Measurements from ENCODE around the gene NTM. TPM values are rescaled to one million over a fixed set of nuclear protein-coding genes. Genes with fewer than 3 reads are reported as not detected.
A peak's percentile ranks its signal among the peaks of the same experiment; 100 is the strongest.

NTM gene
- total and polyA plus RNA-seq, 12 donors: 0.43 to 3.0 (median 1.3) TPM

GRCh38 chr11:131370901-131371790, 731 bp downstream of the NTM start:
- DNase-seq (no peak), ATAC-seq (peak in 1 of 8 donors; percentile 50)
- no peak for TF ChIP-seq CTCF (IDR thresholded peaks at IDR 0.05)
- intact Hi-C loops (cut with DNase I): no loop called here
- peaks cover 5 to 63% (median 41%) of the 10 kb centered on the region in 7 donors for H3K27me3 ChIP-seq
- 14 to 20% methylated on average over 26 of the region's 26 CpGs for WGBS, 2 donors
- H3K36me3 ChIP-seq: no peaks in the 10 kb centered on the region
- H3K4me3 ChIP-seq: peak overlapping the region in 9 of 10 donors; percentile 4 to 43 (median 21)
- H3K4me1 ChIP-seq: peaks cover 0 to 15% (median 7%) of the 10 kb centered on the region in 9 donors
- H3K9me3 ChIP-seq: no peaks in the 10 kb centered on the region
- no peak overlapping the region for H3K27ac ChIP-seq

- H3K27ac ChIP-seq: no peak overlapping the region
- H3K36me3 ChIP-seq: no peaks in the 10 kb centered on the region
- H3K27me3 ChIP-seq: peaks cover 5 to 64% (median 41%) of the 10 kb centered on the region in 7 donors
- no peak for TF ChIP-seq CTCF (IDR thresholded peaks at IDR 0.05)
- H3K4me1 ChIP-seq: peaks cover 0 to 15% (median 7%) of the 10 kb centered on the region in 9 donors
- peak in 1 of 8 donors; percentile 10 for ATAC-seq
- peak overlapping the region in 3 of 10 donors; percentile 16 to 35 (median 21) for H3K4me3 ChIP-seq
- H3K9me3 ChIP-seq: no peaks in the 10 kb centered on the region
- DNase-seq: no peak
- 16 to 20% methylated on average over 7 of the region's 7 CpGs for WGBS, 2 donors
- intact Hi-C loops (cut with DNase I): no loop called here
These were observed 1.3 kb downstream of the NTM start for GRCh38 chr11:131371791-131372104.

- Histone ChIP-seq H3K36me3 (no peaks in the 10 kb centered on the region), H3K9me3 (no peaks in the 10 kb centered on the region), H3K4me1 (peaks cover 0 to 15% (median 7%) of the 10 kb centered on the region in 9 donors), H3K4me3 (no peak overlapping the region), H3K27ac (no peak overlapping the region), H3K27me3 (peaks cover 5 to 70% (median 41%) of the 10 kb centered on the region in 7 donors)
- 70 to 76% methylated on average over 10 of the region's 10 CpGs for WGBS, 2 donors
- ATAC-seq (no peak), DNase-seq (no peak)
- intact Hi-C loops (cut with DNase I): no loop called here
- TF ChIP-seq CTCF (IDR thresholded peaks at IDR 0.05): no peak
These were observed 2.0 kb downstream of the NTM start for GRCh38 chr11:131372234-131372962.

GRCh38 chr11:131373095-131373725, 2.8 kb downstream of the NTM start:
- H3K27ac ChIP-seq: no peak overlapping the region
- peaks cover 5 to 74% (median 41%) of the 10 kb centered on the region in 7 donors for H3K27me3 ChIP-seq
- no peak for TF ChIP-seq CTCF (IDR thresholded peaks at IDR 0.05)

More at GRCh38 chr11:131373095-131373725, 2.8 kb downstream of the NTM start:
- intact Hi-C loops (cut with DNase I): no loop called here
- 26 to 28% methylated on average over 9 of the region's 9 CpGs for WGBS, 2 donors
- Histone ChIP-seq H3K36me3 (no peaks in the 10 kb centered on the region), H3K4me3 (no peak overlapping the region), H3K9me3 (no peaks in the 10 kb centered on the region), H3K4me1 (peaks cover 0 to 15% (median 7%) of the 10 kb centered on the region in 9 donors)
- DNase-seq: no peak
- ATAC-seq: no peak
